Liver (tissue), 9 donors: Measurements from ENCODE around the gene STRA6. TPM values are rescaled to one million over a fixed set of nuclear protein-coding genes. Genes with fewer than 3 reads are reported as not detected.

Experiments
- DNase-seq: peaks from one replicate; pipeline ENCODE4 v3.0.0-alpha.2; 2017; ENCODE audit warnings: low spot score
- H3K27ac ChIP-seq, 2 donors: one replicate each; pipeline ENCODE4 v1.7.0; 2013; ENCODE audit warnings: inconsistent platforms in 2 of 2, low read length in 2 of 2, control low read depth in 1 of 2, low read depth in 1 of 2, mild to moderate bottlenecking in 1 of 2
- H3K27me3 ChIP-seq, 4 donors: one replicate each; pipeline versions ENCODE4 v1.6.1 to v1.7.0; 2013; ENCODE audit warnings: low read length in 3 of 4, inconsistent platforms in 1 of 4, mild to moderate bottlenecking in 1 of 4, moderate library complexity in 1 of 4; ENCODE audit not compliant: control insufficient read depth in 4 of 4, insufficient read depth in 4 of 4
- H3K36me3 ChIP-seq, 4 donors: one replicate each; pipeline versions ENCODE4 v1.6.1 to v1.7.0; 2013; ENCODE audit warnings: low read length in 3 of 4, mild to moderate bottlenecking in 3 of 4, low read depth in 1 of 4, moderate library complexity in 1 of 4; ENCODE audit not compliant: control insufficient read depth in 4 of 4, insufficient read depth in 3 of 4
- H3K4me1 ChIP-seq, 4 donors: one replicate each; pipeline versions ENCODE4 v1.6.1 to v1.7.0; 2013; ENCODE audit warnings: low read length in 3 of 4, mild to moderate bottlenecking in 3 of 4, moderate library complexity in 1 of 4; ENCODE audit not compliant: control insufficient read depth in 4 of 4, insufficient read depth in 4 of 4
- H3K4me3 ChIP-seq, 3 donors: one replicate each; pipeline versions ENCODE4 v1.6.1 to v1.7.0; 2013; ENCODE audit warnings: low read length in 3 of 3, control low read depth in 1 of 3, low read depth in 1 of 3, mild to moderate bottlenecking in 1 of 3
- H3K9ac ChIP-seq, 2 donors: one replicate each; pipeline ENCODE4 v1.7.0; 2013; ENCODE audit warnings: low read length in 2 of 2, mild to moderate bottlenecking in 2 of 2, moderate library complexity in 2 of 2, control low read depth in 1 of 2, low read depth in 1 of 2
- H3K9me3 ChIP-seq, 4 donors: one replicate each; pipeline versions ENCODE4 v1.6.1 to v1.7.0; 2013; ENCODE audit warnings: low read length in 3 of 4; ENCODE audit not compliant: control insufficient read depth in 4 of 4
- CTCF ChIP-seq: fragments of 150-350 bp; IDR thresholded peaks from 2 replicates; pipeline ENCODE4 v1.5.1; 2017; ENCODE audit warnings: improper control_type of control experiment, low read depth, low read length; ENCODE audit not compliant: missing input control
- EGR1 ChIP-seq, 2 donors: IDR thresholded peaks; 2 replicates each; pipeline ENCODE4 v1.6.1; 2016 to 2018; ENCODE audit warnings: antibody characterized with exemption in 2 of 2, low read depth in 2 of 2
- FOXA1 ChIP-seq: IDR thresholded peaks from 2 replicates; pipeline ENCODE4 v1.6.1; 2016; ENCODE audit warnings: antibody characterized with exemption
- FOXA2 ChIP-seq: IDR thresholded peaks from 2 replicates; pipeline ENCODE4 v1.6.1; 2016; ENCODE audit warnings: antibody characterized with exemption
- GABPA ChIP-seq, 2 donors: IDR thresholded peaks in 1 of 2; conservative IDR thresholded peaks in 1 of 2; 2 replicates each; pipeline ENCODE4 v1.6.1; 2016; ENCODE audit warnings: antibody characterized with exemption in 2 of 2, mild to moderate bottlenecking in 1 of 2, moderate library complexity in 1 of 2
- HNF4A ChIP-seq, 2 donors: conservative IDR thresholded peaks; 2 replicates each; pipeline ENCODE4 v1.6.1; 2016; ENCODE audit warnings: antibody characterized with exemption in 2 of 2, mild to moderate bottlenecking in 2 of 2
- HNF4G ChIP-seq: IDR thresholded peaks from 2 replicates; pipeline ENCODE4 v1.6.1; 2016; ENCODE audit warnings: antibody characterized with exemption
- JUND ChIP-seq, 2 donors: IDR thresholded peaks; 2 replicates each; pipeline ENCODE4 v1.6.1; 2016; ENCODE audit warnings: antibody characterized with exemption in 2 of 2
- MAX ChIP-seq: IDR thresholded peaks from 2 replicates; pipeline ENCODE4 v1.6.1; 2016; ENCODE audit warnings: antibody characterized with exemption
- NR2F2 ChIP-seq: IDR thresholded peaks from 2 replicates; pipeline ENCODE4 v1.6.1; 2016; ENCODE audit warnings: antibody characterized with exemption
- RAD21 ChIP-seq, 2 donors: IDR thresholded peaks; 2 replicates each; pipeline ENCODE4 v1.6.1; 2016; ENCODE audit warnings: antibody characterized with exemption in 2 of 2, mild to moderate bottlenecking in 2 of 2
- SP1 ChIP-seq: IDR thresholded peaks from 2 replicates; pipeline ENCODE4 v1.6.1; 2018; ENCODE audit warnings: antibody characterized with exemption, mild to moderate bottlenecking
- TAF1 ChIP-seq: conservative IDR thresholded peaks from 2 replicates; pipeline ENCODE4 v1.6.1; 2016; ENCODE audit warnings: antibody characterized with exemption, mild to moderate bottlenecking
- YY1 ChIP-seq: IDR thresholded peaks from 2 replicates; pipeline ENCODE4 v1.6.1; 2016; ENCODE audit warnings: antibody characterized with exemption, mild to moderate bottlenecking
- ZBTB33 ChIP-seq: IDR thresholded peaks from 2 replicates; pipeline ENCODE4 v1.6.1; 2016; ENCODE audit warnings: antibody characterized with exemption
- WGBS: extraction: QIAGEN DNeasy Blood & Tissue Kit; methylation state at CpG from one replicate; pipeline ENCODE4 v1.1.7; 2013; 5-methylcytosine and 5-hydroxymethylcytosine counted together
- polyA plus RNA-seq, 2 donors: library from polyadenylated mRNA; stranded (reverse) in 1 of 2; unstranded in 1 of 2; fragments of 200-250 nt in 1 of 2; fragments of >200 nt in 1 of 2; fragmentation: Nextera tagmentation in 1 of 2; extraction: Ambion mirVana in 1 of 2; gene quantifications; one replicate each; pipeline versions ENCODE4 v1.2.1 to v1.2.3, GENCODE V29; 2013 to 2015
- total RNA-seq, 2 donors: library from RNA; depleted of rRNA; stranded (reverse); fragments of >200 nt; gene quantifications; one replicate each; pipeline ENCODE4 v1.2.3, GENCODE V29; 2014
- TF ChIP-seq, protein P1 (sequence below): IDR thresholded peaks from 2 replicates; pipeline ENCODE4 v1.6.1; 2016; ENCODE audit warnings: antibody characterized with exemption
- TF ChIP-seq, protein P2 (sequence below): IDR thresholded peaks from 2 replicates; pipeline ENCODE4 v1.6.1; 2016; ENCODE audit warnings: antibody characterized with exemption, mild to moderate bottlenecking
- donor health status: healthy.
- donor health status: healthy.
- donor health status: healthy.
- donor health status: healthy.
- donor health status: healthy.

STRA6 gene
- total and polyA plus RNA-seq, 4 donors = 3.1 TPM; not detected in 3

GRCh38 chr15:74196175-74196574 lies 6.4 kb downstream of the STRA6 start:
- WGBS = 60% methylated on average over 7 of the region's 7 CpGs
- H3K27ac ChIP-seq = no peak overlapping the region

GRCh38 chr15:74194572-74195559 lies 7.7 kb downstream of the STRA6 start:
- TF ChIP-seq GABPA (IDR thresholded peaks at IDR 0.05 in 1 of 2, conservative IDR thresholded peaks at IDR 0.05 in 1 of 2) (no peak), MAX (no peak), CTCF (no peak), HNF4G (no peak), SP1 (no peak), HNF4A (conservative IDR thresholded peaks at IDR 0.05) (no peak), FOXA2 (no peak), TAF1 (no peak), EGR1 (IDR thresholded peaks at IDR 0.05; ENCODE audit: low read depth in 2 of 2) (no peak), ZBTB33 (no peak), NR2F2 (no peak), YY1 (no peak), RAD21 (IDR thresholded peaks at IDR 0.05) (no peak), JUND (IDR thresholded peaks at IDR 0.05) (no peak), FOXA1 (no peak)
- TF ChIP-seq, protein P1, sequence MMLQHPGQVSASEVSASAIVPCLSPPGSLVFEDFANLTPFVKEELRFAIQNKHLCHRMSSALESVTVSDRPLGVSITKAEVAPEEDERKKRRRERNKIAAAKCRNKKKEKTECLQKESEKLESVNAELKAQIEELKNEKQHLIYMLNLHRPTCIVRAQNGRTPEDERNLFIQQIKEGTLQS = no peak
- TF ChIP-seq, protein P2, sequence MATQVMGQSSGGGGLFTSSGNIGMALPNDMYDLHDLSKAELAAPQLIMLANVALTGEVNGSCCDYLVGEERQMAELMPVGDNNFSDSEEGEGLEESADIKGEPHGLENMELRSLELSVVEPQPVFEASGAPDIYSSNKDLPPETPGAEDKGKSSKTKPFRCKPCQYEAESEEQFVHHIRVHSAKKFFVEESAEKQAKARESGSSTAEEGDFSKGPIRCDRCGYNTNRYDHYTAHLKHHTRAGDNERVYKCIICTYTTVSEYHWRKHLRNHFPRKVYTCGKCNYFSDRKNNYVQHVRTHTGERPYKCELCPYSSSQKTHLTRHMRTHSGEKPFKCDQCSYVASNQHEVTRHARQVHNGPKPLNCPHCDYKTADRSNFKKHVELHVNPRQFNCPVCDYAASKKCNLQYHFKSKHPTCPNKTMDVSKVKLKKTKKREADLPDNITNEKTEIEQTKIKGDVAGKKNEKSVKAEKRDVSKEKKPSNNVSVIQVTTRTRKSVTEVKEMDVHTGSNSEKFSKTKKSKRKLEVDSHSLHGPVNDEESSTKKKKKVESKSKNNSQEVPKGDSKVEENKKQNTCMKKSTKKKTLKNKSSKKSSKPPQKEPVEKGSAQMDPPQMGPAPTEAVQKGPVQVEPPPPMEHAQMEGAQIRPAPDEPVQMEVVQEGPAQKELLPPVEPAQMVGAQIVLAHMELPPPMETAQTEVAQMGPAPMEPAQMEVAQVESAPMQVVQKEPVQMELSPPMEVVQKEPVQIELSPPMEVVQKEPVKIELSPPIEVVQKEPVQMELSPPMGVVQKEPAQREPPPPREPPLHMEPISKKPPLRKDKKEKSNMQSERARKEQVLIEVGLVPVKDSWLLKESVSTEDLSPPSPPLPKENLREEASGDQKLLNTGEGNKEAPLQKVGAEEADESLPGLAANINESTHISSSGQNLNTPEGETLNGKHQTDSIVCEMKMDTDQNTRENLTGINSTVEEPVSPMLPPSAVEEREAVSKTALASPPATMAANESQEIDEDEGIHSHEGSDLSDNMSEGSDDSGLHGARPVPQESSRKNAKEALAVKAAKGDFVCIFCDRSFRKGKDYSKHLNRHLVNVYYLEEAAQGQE = no peak
- Histone ChIP-seq H3K9me3 (no peaks in the 10 kb centered on the region), H3K27ac (no peak overlapping the region), H3K27me3 (no peaks in the 10 kb centered on the region), H3K36me3 (no peaks in the 10 kb centered on the region), H3K4me1 (no peaks in the 10 kb centered on the region), H3K9ac (no peak overlapping the region), H3K4me3 (no peak overlapping the region)
- 92% methylated on average over 13 of the region's 13 CpGs for WGBS
- no peak for DNase-seq

More at GRCh38 chr15:74196175-74196574, 6.4 kb downstream of the STRA6 start:
- Histone ChIP-seq H3K36me3 (no peaks in the 10 kb centered on the region), H3K9me3 (no peaks in the 10 kb centered on the region), H3K9ac (no peak overlapping the region), H3K27me3 (no peaks in the 10 kb centered on the region), H3K4me1 (no peaks in the 10 kb centered on the region), H3K4me3 (no peak overlapping the region)
- no peak for TF ChIP-seq FOXA2
- TF ChIP-seq, protein P2 = no peak
- no peak for DNase-seq
